Psoas muscle (tissue), 8 donors: ENCODE measurements around the gene TECPR1. TPM values are rescaled to one million over a fixed set of nuclear protein-coding genes. Genes with fewer than 3 reads are reported as not detected.

Source experiments
- ATAC-seq, 4 donors: fragments of 200-7000 bp; cut with Tn5 transposase; one replicate each; pipeline ENCODE4 v1.9.1; 2020; ENCODE audit warnings: moderate library complexity in 3 of 4, mild to moderate bottlenecking in 2 of 4
- DNase-seq, 2 donors: peaks; one replicate each; pipeline ENCODE4 v3.0.0-alpha.2; 2020
- H3K27ac ChIP-seq: fragments of 200-600 bp; one replicate; pipeline ENCODE4 v1.8.0; 2022
- H3K27me3 ChIP-seq, 3 donors: fragments of 200-600 bp in 1 of 3; one replicate each; pipeline versions ENCODE4 v1.6.1 to v1.8.0; 2013 to 2022; ENCODE audit warnings: low read length in 2 of 3, mild to moderate bottlenecking in 2 of 3, moderate library complexity in 1 of 3; ENCODE audit not compliant: insufficient read depth in 3 of 3
- H3K36me3 ChIP-seq, 2 donors: fragments of 200-600 bp in 1 of 2; one replicate each; pipeline versions ENCODE4 v1.6.1 to v1.8.0; 2013 to 2022; ENCODE audit warnings: low read depth in 1 of 2, mild to moderate bottlenecking in 1 of 2, moderate library complexity in 1 of 2; ENCODE audit not compliant: insufficient read depth in 1 of 2
- H3K4me1 ChIP-seq: fragments of 200-600 bp; one replicate; pipeline ENCODE4 v1.8.0; 2022
- H3K4me3 ChIP-seq: fragments of 200-600 bp; one replicate; pipeline ENCODE4 v1.8.0; 2022; ENCODE audit warnings: mild to moderate bottlenecking
- H3K9me3 ChIP-seq: fragments of 200-600 bp; one replicate; pipeline ENCODE4 v1.8.0; 2022
- CTCF ChIP-seq: fragments of 200-600 bp; IDR thresholded peaks from one replicate; pipeline ENCODE4 v1.8.0; 2022; ENCODE audit warnings: antibody characterized with exemption
- WGBS, 3 donors: extraction: QIAGEN DNeasy Blood & Tissue Kit; methylation state at CpG; one replicate each; pipeline versions ENCODE4 v1.1.6 to v1.1.7; 2013; 5-methylcytosine and 5-hydroxymethylcytosine counted together
- intact Hi-C, 2 donors: fragments of 100-400 bp; cut with DNase I; formaldehyde crosslinking; loops; one replicate each; pipeline versions ENCODE4 v1.11.0 to v1.14.2; 2022
- polyA plus RNA-seq, 3 donors: library from polyadenylated mRNA; stranded (reverse); fragments of 200-250 nt; gene quantifications; one replicate each; pipeline ENCODE4 v1.2.3, GENCODE V29; 2013
- total RNA-seq, 4 donors: library from RNA; stranded (reverse); fragmentation: NEBNext Ultra II Directional in 2 of 4; extraction: Animal tissue kit (Norgen Biotek cat#: 25700) in 2 of 4; gene quantifications; one replicate each; pipeline versions ENCODE4 v1.2.1 to v1.2.4, GENCODE V29; 2021 to 2023
- donor health status: healthy with polysubstance abuse.
- donor health status: DM: no; HTN: no; CAD: no; lungs with moderate emphysema.
- donor health status: Bipolar disorder and iron deficiency.
- donor health status: healthy.
- donor health status: DM: yes; HTN: yes; CAD: no.
- donor health status: DM: no; HTN: no; CAD: no.
- donor health status: DM: no; HTN: no; CAD: no.
- donor health status: DM: yes; HTN: yes; CAD: no.

The TECPR1 gene
- total and polyA plus RNA-seq, 7 donors, result 7.0 to 23.0 (median 14.5) TPM

- Histone ChIP-seq H3K27me3 (no peaks in the 10 kb centered on the region), H3K27ac (peak overlapping the region; percentile 99), H3K4me1 (peaks cover 50% of the 10 kb centered on the region), H3K4me3 (peak overlapping the region; percentile 90), H3K9me3 (no peaks in the 10 kb centered on the region), H3K36me3 (no peaks in the 10 kb centered on the region)
- TF ChIP-seq CTCF, result no peak
- ATAC-seq (no peak), DNase-seq (no peak)
- WGBS, 3 donors, result 27 to 47% (median 29%) methylated on average over 16 of the region's 16 CpGs
- intact Hi-C loops, result loop anchor here (5.0 to 10.0 kb wide), 2 partner anchors 105 to 122 kb away; partner anchors contain the start of gene BAIAP2L1 (in 1 of the 2)
Observed at GRCh38 chr7:98282703-98283102, 30.7 kb upstream of the TECPR1 start.

- H3K9me3 ChIP-seq, result no peaks in the 10 kb centered on the region
- no peak for TF ChIP-seq CTCF
- DNase-seq, result peak; percentile 62 to 83
- 1 to 6% (median 3%) methylated on average over 38 to 77 of the region's 77 CpGs for WGBS, 3 donors
- no peaks in the 10 kb centered on the region for H3K36me3 ChIP-seq
- intact Hi-C loops, result loop anchor here (2.0 to 10.0 kb wide), 3 partner anchors 29 to 123 kb away; partner anchors contain the start of genes BAIAP2L1 (in 1 of the 2) and TECPR1 (in 1 of the 2)
- peaks cover 42% of the 10 kb centered on the region for H3K4me1 ChIP-seq
- peak overlapping the region; percentile 99 for H3K27ac ChIP-seq
- ATAC-seq, result no peak
- H3K27me3 ChIP-seq, result no peaks in the 10 kb centered on the region
- H3K4me3 ChIP-seq, result peak overlapping the region; percentile 90
Observed at GRCh38 chr7:98281757-98282606, 29.9 kb upstream of the TECPR1 start.

GRCh38 chr7:98280791-98281756 lies 29.0 kb upstream of the TECPR1 start, which contains the start of gene BRI3:
BRI3 (plus strand) TSS chr7:98281686; CDS start chr7:98281796, 110 bp downstream.
- Histone ChIP-seq H3K27me3 (no peaks in the 10 kb centered on the region), H3K4me3 (peak within 1 kb of the TSS; percentile 90), H3K9me3 (no peaks in the 10 kb centered on the region), H3K36me3 (no peaks in the 10 kb centered on the region), H3K4me1 (peaks cover 33% of the 10 kb centered on the region), H3K27ac (peak within 1 kb of the TSS; percentile 99)
- peak; percentile 95 for DNase-seq
- WGBS, 3 donors, result 1% methylated on average over 26 to 88 of the region's 92 CpGs
- peak; percentile 35 for TF ChIP-seq CTCF
- intact Hi-C loops, result loop anchor here (2.0 to 10.0 kb wide), 3 partner anchors 28 to 124 kb away; partner anchors contain the start of genes BAIAP2L1 (in 1 of the 2) and TECPR1 (in 1 of the 2)
- ATAC-seq, result peak; percentile 59 to 65 (median 62)

- ATAC-seq, result no peak
- WGBS, 3 donors, result 55 to 64% (median 63%) methylated on average over 7 of the region's 7 CpGs
- H3K4me1 ChIP-seq, result peaks cover 26% of the 10 kb centered on the region
- no peaks in the 10 kb centered on the region for H3K36me3 ChIP-seq
- H3K4me3 ChIP-seq, result peak overlapping the region; percentile 67
- peak overlapping the region; percentile 99 for H3K27ac ChIP-seq
- DNase-seq, result no peak
- H3K27me3 ChIP-seq, result no peaks in the 10 kb centered on the region
- H3K9me3 ChIP-seq, result no peaks in the 10 kb centered on the region
- TF ChIP-seq CTCF, result no peak
- intact Hi-C loops, result loop anchor here (2.0 to 10.0 kb wide), 3 partner anchors 27 to 125 kb away; partner anchors contain the start of genes BAIAP2L1 (in 1 of the 2) and TECPR1 (in 1 of the 2)
Observed at GRCh38 chr7:98280296-98280695, 28.3 kb upstream of the TECPR1 start.
